Epidermal melanocyte (primary cell): Measurements from ENCODE around the gene TTC13.

Experiments used
- DNase-seq: peaks from one replicate; pipeline ENCODE4 v3.0.0; 2011; ENCODE audit warnings: low spot score; ENCODE audit not compliant: insufficient read length

Gene TTC13

GRCh38 chr1:230909974-230910754 lies 68.5 kb downstream of the TTC13 start:
- no peak for DNase-seq

- no peak for DNase-seq
Measured at GRCh38 chr1:230907472-230908205, 71.0 kb downstream of the TTC13 start.

DNA sequence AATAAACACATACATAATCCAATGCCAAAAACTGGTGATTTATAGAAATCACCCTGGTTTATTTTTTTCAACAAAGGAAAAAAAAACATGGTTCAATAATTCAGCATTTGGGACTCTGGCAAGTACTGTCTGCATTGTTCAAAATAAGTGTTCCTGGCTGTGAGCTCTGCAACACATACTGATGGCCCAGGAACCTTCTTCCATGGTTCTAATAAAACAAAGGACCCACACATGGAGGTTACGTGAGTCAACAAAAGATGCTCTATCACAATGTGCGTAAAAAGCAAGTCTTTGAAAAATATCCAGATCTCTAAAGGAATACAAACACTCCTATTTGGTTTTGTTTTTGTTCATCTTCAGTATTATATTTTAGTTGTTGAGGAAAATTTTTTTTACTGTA lies 72.4 kb downstream of the TTC13 start:
- no peak for DNase-seq

- no peak for DNase-seq
Measured at GRCh38 chr1:230905733-230906132, 72.9 kb downstream of the TTC13 start.

GRCh38 chr1:230902349-230902923 lies 76.2 kb downstream of the TTC13 start:
- DNase-seq: no peak

DNA sequence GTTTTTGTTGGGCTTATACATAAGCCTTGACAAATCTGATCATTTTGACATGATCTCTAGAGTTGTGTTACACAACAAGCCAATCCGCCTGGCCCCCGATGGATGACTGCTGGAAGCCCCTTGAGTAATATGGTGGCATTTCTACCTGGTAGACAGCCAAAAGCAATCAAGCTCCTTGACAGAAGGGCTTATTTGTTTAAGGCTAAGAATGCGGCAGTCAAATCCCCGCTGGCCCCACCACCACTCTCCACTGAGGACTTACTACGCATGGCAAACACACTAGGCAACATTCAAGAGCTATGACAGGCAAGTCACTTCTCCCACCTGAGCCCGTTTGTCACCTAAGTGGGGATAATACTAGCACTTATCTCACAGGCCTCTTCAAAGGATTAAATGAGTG lies 77.0 kb downstream of the TTC13 start:
- DNase-seq: no peak

DNA sequence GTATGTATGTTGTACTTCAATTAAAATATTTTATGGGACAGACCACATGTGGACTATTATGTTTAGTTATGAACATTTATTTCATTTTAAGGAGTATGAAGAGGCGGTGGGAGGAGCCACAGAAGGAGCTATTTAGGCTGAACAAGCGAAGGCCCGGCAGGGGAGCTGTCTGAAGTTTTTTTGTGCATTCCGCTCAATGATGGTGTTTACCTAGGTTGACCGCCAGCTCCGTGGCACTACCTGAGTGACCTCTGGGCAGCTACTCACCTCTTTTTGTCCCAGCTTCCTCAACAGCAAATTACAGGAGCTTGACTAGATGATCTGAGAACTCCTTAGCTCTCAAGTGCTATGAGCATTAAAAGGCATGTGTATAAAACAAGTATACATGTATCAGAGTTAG lies 77.7 kb downstream of the TTC13 start:
- no peak for DNase-seq

DNA sequence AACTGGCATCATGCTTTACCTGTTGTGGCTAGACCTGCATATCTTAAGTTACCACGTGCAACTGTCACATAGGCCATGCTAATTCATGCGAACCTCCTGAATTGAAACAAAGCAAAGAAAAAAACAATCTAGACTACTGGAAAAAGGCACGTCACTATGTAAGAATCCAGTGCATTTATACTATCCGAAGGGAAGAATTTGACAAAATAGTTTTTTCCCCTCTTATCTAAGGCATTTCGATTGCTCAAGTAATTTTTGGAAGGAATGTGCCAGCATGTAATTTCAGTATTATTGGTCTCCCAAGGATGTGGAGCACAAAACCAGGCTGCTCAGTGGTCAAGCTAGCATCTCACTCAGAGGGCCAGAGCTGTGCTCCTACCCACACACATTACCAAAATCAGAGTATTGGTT lies 78.8 kb downstream of the TTC13 start:
- DNase-seq: no peak

DNA sequence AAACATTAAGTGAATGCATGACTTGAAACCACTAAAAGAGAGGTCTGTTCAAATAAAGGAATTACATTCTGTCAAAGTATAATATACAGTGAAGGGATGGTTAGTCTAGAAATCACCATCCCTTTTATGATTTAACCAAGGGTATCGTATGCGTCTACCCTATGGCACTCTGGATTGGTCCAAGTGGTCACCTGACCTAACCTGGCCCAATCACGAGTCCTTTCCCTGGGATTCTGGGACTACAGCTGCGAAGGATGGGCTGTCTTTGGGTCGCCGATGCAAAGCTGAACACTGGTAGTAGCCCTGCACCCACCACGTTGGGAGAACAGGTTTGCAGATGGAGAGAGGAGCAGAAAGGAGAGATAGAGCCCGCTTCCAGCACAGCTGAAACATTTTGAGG lies 79.9 kb downstream of the TTC13 start:
- DNase-seq: no peak

- no peak for DNase-seq
Measured at GRCh38 chr1:230898144-230898543, 80.5 kb downstream of the TTC13 start.

DNA sequence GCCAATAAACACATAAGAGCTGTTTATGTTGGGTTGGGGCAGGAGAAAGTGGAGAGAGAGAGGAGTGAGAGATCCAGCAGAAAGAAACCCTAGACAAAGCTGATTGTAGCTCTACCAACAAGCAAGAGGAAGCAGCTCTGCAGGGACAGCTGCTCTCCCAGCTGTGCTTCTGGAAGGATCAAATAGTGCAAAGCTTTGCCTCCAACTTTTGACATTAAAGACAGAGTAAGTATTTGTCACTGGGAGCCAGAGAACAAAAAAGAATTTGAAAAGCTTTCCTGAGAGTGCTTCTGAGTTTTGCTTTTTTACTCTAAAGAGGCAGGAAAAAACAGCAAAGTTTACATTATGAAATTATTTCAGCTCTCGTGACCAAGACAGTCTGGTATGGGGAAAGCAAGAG lies 81.9 kb downstream of the TTC13 start:
- no peak for DNase-seq

GRCh38 chr1:230895452-230895851 lies 83.2 kb downstream of the TTC13 start:
- DNase-seq: no peak

DNA sequence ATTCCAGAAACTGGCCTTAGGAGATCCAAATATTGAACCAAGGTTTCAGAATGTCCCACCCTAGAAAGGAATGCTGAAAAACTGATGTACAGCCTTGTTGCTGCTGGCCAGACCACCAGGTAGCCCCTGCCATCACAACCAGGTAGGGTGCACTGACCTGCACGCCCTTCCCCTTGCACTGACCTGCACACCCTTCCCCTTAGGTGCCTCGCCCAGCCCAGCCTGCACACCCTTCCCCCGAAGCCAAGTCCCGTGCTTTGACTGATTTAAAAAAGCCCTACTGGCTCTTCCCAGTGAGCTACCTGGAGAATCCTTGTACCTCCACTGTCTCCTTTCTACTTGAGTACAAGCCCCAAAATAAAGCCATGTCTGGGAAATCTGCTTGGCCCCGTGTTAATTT lies 84.0 kb downstream of the TTC13 start:
- DNase-seq: no peak

DNA sequence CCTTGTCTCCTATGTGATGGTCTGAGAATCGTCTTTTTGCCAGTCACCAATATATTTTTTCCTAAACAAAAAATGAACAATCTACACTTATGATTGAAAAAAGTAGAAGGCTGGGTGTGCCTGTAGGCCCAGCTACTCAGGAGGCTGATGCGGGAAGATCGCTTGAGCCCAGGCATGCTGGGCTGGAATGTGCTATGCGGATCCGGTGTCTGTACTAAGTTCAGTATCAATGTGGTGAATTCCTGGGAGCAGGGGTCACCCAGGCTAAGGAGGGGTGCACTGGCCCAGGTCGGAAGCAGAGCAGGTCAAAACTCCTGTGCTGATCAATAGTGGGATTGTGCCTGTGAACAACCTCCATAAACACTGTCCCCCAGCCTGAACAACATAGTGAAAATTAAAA lies 84.6 kb downstream of the TTC13 start:
- DNase-seq: no peak

DNA sequence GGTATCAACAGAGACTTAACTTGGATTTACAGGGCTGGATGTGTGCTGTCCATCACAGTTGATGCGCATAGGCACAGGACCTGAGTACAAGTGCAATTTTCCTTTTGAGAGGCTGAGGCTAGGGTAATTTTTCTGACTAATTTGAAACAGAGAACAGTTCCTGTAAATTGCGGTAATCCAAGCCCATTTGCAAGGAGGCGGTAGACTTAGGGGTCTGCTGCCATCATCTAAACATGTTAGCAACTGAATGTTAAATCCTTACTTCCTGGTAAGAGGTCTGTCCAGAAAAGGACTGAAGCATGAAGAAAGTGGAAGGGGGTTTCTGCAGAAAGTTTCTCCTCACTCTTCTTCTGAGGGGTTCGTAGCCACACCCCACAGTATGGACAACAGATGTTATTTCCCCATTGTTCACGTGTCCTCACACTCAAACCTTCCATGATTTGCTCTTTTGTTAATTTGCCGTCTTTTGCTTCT lies 86.6 kb downstream of the TTC13 start:
- no peak for DNase-seq

DNA sequence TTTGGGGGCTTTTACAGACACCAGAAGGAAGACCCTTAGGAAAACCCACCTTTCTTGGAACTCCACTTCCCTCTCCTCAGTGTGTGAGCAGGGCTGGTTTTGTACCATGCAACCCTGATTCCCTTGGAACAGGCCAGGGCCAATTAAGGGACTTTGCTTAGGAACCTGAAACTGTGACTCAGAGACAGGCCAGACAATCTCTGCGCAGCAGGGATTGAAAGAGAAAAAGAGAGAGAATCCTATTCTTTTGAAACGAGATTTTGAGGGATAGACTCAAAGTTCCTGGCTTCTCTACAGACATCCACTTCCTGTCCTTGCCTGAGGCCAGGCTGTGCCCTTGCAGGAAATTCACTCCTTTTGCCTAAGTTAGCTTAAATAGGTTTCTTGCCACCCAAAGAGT lies 87.2 kb downstream of the TTC13 start:
- peak; percentile 51 for DNase-seq

- no peak for DNase-seq
Measured at GRCh38 chr1:230884646-230885045, 94.0 kb downstream of the TTC13 start.

GRCh38 chr1:230883967-230884366 lies 94.7 kb downstream of the TTC13 start:
- DNase-seq: no peak

- DNase-seq: no peak
Measured at GRCh38 chr1:230879778-230880177, 98.9 kb downstream of the TTC13 start.

- peak; percentile 52 for DNase-seq
Measured at GRCh38 chr1:230878591-230878990, 100.1 kb downstream of the TTC13 start.

- no peak for DNase-seq
Measured at GRCh38 chr1:230877924-230878590, 100.6 kb downstream of the TTC13 start.
